Measurements from ENCODE around the gene HK2. TPM values are rescaled to one million over a fixed set of nuclear protein-coding genes. Genes with fewer than 3 reads are reported as not detected.

HK2 gene
- total RNA-seq, 6 experiments from 2014 or later = 26.2 to 51.3 (median 28.4) TPM

GRCh38 chr2:74883011-74883410 is 49.1 kb downstream of the HK2 start:
- peaks cover 3% of the 10 kb centered on the region; the same call in 1 of the 2 replicates for H3K9me3 Mint-ChIP-seq
- TF ChIP-seq, protein P1, sequence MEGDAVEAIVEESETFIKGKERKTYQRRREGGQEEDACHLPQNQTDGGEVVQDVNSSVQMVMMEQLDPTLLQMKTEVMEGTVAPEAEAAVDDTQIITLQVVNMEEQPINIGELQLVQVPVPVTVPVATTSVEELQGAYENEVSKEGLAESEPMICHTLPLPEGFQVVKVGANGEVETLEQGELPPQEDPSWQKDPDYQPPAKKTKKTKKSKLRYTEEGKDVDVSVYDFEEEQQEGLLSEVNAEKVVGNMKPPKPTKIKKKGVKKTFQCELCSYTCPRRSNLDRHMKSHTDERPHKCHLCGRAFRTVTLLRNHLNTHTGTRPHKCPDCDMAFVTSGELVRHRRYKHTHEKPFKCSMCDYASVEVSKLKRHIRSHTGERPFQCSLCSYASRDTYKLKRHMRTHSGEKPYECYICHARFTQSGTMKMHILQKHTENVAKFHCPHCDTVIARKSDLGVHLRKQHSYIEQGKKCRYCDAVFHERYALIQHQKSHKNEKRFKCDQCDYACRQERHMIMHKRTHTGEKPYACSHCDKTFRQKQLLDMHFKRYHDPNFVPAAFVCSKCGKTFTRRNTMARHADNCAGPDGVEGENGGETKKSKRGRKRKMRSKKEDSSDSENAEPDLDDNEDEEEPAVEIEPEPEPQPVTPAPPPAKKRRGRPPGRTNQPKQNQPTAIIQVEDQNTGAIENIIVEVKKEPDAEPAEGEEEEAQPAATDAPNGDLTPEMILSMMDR (IDR thresholded peaks at IDR 0.05) = no peak
- no peak overlapping the region for H3K4me3 Mint-ChIP-seq
- peaks cover 2% of the 10 kb centered on the region for H3K27me3 Mint-ChIP-seq (ENCODE audit: insufficient read depth)
- H3K36me3 Mint-ChIP-seq (ENCODE audit: low read depth) = peaks cover 54% of the 10 kb centered on the region
- peaks cover 37% of the 10 kb centered on the region for H3K4me1 Mint-ChIP-seq (ENCODE audit: low read depth)
- H3K27ac Mint-ChIP-seq = no peak overlapping the region; the same call in 1 of the 2 replicates
- DNase-seq = no peak

GRCh38 chr2:74884118-74884762 is 50.3 kb downstream of the HK2 start:
- Mint-ChIP-seq H3K27me3 (ENCODE audit: insufficient read depth) (peaks cover 2% of the 10 kb centered on the region), H3K4me3 (no peak overlapping the region), H3K9me3 (peaks cover 3% of the 10 kb centered on the region; the same call in 1 of the 2 replicates), H3K36me3 (ENCODE audit: low read depth) (peaks cover 62% of the 10 kb centered on the region), H3K27ac (peak overlapping the region; percentile 11; the same call in 1 of the 2 replicates), H3K4me1 (ENCODE audit: low read depth) (peaks cover 49% of the 10 kb centered on the region)
- TF ChIP-seq, protein P1 (IDR thresholded peaks at IDR 0.05) = no peak
- no peak for DNase-seq

GRCh38 chr2:74884866-74885265 is 50.9 kb downstream of the HK2 start:
- TF ChIP-seq, protein P1 (IDR thresholded peaks at IDR 0.05) = no peak
- Mint-ChIP-seq H3K27me3 (ENCODE audit: insufficient read depth) (peaks cover 2% of the 10 kb centered on the region), H3K4me1 (ENCODE audit: low read depth) (peaks cover 56% of the 10 kb centered on the region), H3K36me3 (ENCODE audit: low read depth) (peaks cover 62% of the 10 kb centered on the region), H3K27ac (peak overlapping the region; percentile 11; the same call in 1 of the 2 replicates), H3K4me3 (no peak overlapping the region), H3K9me3 (peaks cover 3% of the 10 kb centered on the region; the same call in 1 of the 2 replicates)
- no peak for DNase-seq

- peaks cover 74% of the 10 kb centered on the region for H3K36me3 Mint-ChIP-seq (ENCODE audit: low read depth)
- peaks cover 3% of the 10 kb centered on the region; the same call in 1 of the 2 replicates for H3K9me3 Mint-ChIP-seq
- TF ChIP-seq, protein P1 (IDR thresholded peaks at IDR 0.05) = no peak
- peaks cover 66% of the 10 kb centered on the region for H3K4me1 Mint-ChIP-seq (ENCODE audit: low read depth)
- DNase-seq = no peak
- peaks cover 5% of the 10 kb centered on the region for H3K27me3 Mint-ChIP-seq (ENCODE audit: insufficient read depth)
- peak overlapping the region; percentile 66 for H3K4me3 Mint-ChIP-seq
- peak overlapping the region; percentile 97 for H3K27ac Mint-ChIP-seq
Observed at GRCh38 chr2:74886251-74886650, 52.3 kb downstream of the HK2 start.

DNA sequence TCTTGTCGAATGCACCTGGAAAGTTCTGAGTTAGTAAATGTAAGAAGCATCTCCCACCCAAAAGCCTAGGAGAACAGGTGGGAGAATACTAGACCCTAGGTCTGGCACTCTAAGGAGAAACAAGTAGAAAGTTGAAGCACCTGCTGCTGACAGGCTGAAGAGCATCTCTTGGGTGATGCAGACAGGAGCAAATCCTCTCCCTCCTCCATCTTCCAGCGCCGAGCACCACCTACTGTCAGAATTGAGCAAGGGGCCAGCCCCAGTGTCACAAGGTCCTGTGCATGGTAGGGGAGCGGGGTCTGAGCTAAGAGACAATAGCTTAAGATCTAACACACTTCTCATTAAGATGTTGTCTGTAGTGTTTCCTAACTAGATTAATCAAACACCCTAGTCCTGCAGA is 52.9 kb downstream of the HK2 start:
- peak; percentile 12 for DNase-seq
- Mint-ChIP-seq H3K27me3 (ENCODE audit: insufficient read depth) (peaks cover 7% of the 10 kb centered on the region), H3K4me3 (peak overlapping the region; percentile 66), H3K4me1 (ENCODE audit: low read depth) (peaks cover 70% of the 10 kb centered on the region), H3K27ac (peak overlapping the region; percentile 97), H3K9me3 (peaks cover 3% of the 10 kb centered on the region; the same call in 1 of the 2 replicates), H3K36me3 (ENCODE audit: low read depth) (peaks cover 79% of the 10 kb centered on the region)
- TF ChIP-seq, protein P1 (IDR thresholded peaks at IDR 0.05) = peak; percentile 41; the same call in 1 of the 2 replicates

Data from HFFc6 (cell line).